Measurements from ENCODE around the gene SCN10A.
A peak's percentile ranks its signal among the peaks of the same experiment; 100 is the strongest.

Gene SCN10A

DNA sequence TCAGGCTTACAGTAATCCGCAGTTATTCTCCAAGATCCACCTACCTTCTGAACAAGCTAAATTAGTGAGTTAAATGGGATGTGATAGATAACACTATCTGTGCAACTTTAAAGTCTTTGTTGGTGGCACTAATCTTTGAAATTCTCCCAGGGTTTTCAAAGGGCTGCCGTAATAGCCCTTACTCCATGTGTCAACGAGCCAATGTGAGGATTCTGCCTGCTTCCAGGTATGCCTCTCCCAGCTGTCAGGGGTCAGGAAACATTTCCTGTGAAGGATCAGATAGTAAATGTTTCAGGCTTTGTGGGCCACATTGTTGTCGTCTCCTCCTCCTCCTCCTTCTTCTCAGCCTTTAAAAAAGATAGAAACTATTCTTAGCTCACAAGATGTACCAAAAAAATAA lies 146.3 kb downstream of the SCN10A start:
- TF ChIP-seq, protein P1, sequence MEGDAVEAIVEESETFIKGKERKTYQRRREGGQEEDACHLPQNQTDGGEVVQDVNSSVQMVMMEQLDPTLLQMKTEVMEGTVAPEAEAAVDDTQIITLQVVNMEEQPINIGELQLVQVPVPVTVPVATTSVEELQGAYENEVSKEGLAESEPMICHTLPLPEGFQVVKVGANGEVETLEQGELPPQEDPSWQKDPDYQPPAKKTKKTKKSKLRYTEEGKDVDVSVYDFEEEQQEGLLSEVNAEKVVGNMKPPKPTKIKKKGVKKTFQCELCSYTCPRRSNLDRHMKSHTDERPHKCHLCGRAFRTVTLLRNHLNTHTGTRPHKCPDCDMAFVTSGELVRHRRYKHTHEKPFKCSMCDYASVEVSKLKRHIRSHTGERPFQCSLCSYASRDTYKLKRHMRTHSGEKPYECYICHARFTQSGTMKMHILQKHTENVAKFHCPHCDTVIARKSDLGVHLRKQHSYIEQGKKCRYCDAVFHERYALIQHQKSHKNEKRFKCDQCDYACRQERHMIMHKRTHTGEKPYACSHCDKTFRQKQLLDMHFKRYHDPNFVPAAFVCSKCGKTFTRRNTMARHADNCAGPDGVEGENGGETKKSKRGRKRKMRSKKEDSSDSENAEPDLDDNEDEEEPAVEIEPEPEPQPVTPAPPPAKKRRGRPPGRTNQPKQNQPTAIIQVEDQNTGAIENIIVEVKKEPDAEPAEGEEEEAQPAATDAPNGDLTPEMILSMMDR (IDR thresholded peaks at IDR 0.05; ENCODE audit: low read depth, low read length): no peak
- no peak for TF ChIP-seq MYC (IDR thresholded peaks at IDR 0.05; ENCODE audit: low read depth, low read length)
- no peak for TF ChIP-seq POLR2A (IDR thresholded peaks at IDR 0.05; ENCODE audit: extremely low read depth, insufficient read length)
- TF ChIP-seq, protein P2, sequence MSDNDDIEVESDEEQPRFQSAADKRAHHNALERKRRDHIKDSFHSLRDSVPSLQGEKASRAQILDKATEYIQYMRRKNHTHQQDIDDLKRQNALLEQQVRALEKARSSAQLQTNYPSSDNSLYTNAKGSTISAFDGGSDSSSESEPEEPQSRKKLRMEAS (IDR thresholded peaks at IDR 0.05; ENCODE audit: low read depth, low read length): no peak
- no peak for DNase-seq (ENCODE audit: low read depth)
- no peak overlapping the region for H3K4me3 ChIP-seq (ENCODE audit: low read depth, low read length)

DNA sequence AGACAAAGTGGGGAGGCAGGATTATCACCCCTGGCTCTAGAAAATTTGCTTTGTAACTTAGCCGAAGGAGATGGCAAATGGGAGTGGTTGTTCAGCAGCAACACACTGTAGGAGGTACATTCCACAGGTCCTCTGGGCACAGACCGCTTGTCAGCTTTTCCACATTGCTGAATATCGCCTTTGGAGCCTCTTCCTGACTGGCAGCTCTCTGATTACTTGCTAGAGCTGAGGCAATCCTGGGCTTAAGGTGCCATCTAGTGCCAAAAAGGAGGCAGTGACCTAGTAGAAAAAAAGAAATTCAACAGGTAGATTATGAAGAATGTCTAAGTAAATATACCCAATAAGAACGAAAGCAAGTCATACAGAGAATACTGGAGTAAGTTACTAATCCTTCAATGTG lies 153.5 kb downstream of the SCN10A start:
- DNase-seq (ENCODE audit: low read depth): peak; percentile 49
- no peak for TF ChIP-seq POLR2A (IDR thresholded peaks at IDR 0.05; ENCODE audit: extremely low read depth, insufficient read length)
- TF ChIP-seq, protein P1 (IDR thresholded peaks at IDR 0.05; ENCODE audit: low read depth, low read length): peak; percentile 52
- no peak overlapping the region for H3K4me3 ChIP-seq (ENCODE audit: low read depth, low read length)

DNA sequence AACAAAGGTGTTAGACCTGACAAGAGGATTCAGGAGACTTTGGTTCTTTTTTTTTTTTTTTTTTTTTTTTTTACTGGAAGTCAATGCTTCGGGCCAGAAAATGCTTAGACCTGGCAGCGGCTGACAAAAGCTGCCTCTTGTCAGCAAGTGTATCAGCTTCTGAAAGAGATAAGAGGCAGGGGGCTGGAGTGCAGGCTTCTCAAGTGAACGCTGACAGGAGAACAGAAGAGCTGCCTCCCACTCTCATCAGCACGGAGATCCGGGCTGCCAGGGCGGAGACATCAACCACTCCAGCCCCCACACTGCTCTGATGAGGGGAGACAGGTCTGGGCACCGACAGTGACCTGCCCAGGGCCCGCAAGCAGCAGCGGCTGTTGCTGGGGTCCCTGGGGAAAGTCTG lies 157.2 kb downstream of the SCN10A start:
- no peak overlapping the region for H3K4me3 ChIP-seq (ENCODE audit: low read depth, low read length)
- DNase-seq (ENCODE audit: low read depth): no peak
- TF ChIP-seq, protein P1 (IDR thresholded peaks at IDR 0.05; ENCODE audit: low read depth, low read length): no peak
- TF ChIP-seq, protein P2 (IDR thresholded peaks at IDR 0.05; ENCODE audit: low read depth, low read length): no peak
- TF ChIP-seq POLR2A (IDR thresholded peaks at IDR 0.05; ENCODE audit: extremely low read depth, insufficient read length) (no peak), MYC (IDR thresholded peaks at IDR 0.05; ENCODE audit: low read depth, low read length) (no peak)

DNA sequence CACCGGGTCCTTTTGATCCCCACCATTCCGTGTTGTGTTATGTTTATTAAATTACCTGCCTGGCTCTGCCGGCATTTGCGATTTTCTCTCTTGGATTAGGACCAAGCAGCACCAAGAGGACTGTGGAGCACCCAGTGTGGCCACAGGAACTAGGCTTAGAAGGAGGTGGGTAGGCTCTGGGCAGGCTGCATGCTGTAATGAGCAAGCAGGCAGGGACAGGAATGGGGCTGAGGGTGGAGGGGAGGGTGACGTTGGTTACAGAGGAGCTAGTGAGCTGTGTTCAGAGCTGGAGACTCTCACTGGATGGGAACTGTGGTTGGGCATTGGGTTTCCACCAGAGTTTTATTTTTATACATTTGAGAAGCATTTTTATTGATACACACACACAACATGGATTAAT lies 158.6 kb downstream of the SCN10A start:
- H3K4me3 ChIP-seq (ENCODE audit: low read depth, low read length): no peak overlapping the region
- TF ChIP-seq, protein P2 (IDR thresholded peaks at IDR 0.05; ENCODE audit: low read depth, low read length): no peak
- TF ChIP-seq, protein P1 (IDR thresholded peaks at IDR 0.05; ENCODE audit: low read depth, low read length): no peak
- TF ChIP-seq POLR2A (IDR thresholded peaks at IDR 0.05; ENCODE audit: extremely low read depth, insufficient read length): no peak
- no peak for TF ChIP-seq MYC (IDR thresholded peaks at IDR 0.05; ENCODE audit: low read depth, low read length)
- no peak for DNase-seq (ENCODE audit: low read depth)

DNA sequence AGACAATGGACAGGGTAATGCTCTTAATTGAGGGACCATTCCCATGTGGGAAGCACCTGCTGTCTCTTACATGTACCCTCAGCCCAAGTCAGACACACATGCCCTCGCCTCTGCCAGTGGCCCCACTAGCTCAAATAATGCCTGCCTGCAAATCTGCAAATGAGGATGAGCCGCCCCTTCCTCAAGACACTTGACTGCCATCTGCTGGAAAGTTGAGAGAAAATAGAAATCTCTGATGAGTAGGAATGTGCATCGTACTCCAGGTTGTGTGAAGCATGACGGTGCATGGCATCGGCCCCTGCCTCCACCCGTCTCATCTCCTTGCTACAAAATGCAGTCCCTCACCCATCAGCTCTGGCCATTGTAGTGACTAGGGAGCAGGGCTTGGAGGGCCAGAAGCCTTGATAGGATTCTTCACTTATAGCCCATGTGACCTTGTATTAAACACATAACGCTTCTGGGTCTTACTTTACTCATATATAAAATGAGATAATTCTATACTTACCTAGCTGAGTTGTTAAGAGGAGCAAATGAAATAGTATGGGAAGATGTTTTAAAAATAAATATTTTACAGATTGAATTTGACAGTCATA lies 160.2 kb downstream of the SCN10A start:
- no peak overlapping the region for H3K4me3 ChIP-seq (ENCODE audit: low read depth, low read length)
- peak; percentile 65 for DNase-seq (ENCODE audit: low read depth)
- TF ChIP-seq POLR2A (IDR thresholded peaks at IDR 0.05; ENCODE audit: extremely low read depth, insufficient read length): no peak
- TF ChIP-seq, protein P1 (IDR thresholded peaks at IDR 0.05; ENCODE audit: low read depth, low read length): peak; percentile 49
